H1 (cell line): ENCODE measurements around the gene BICD1. TPM values are rescaled to one million over a fixed set of nuclear protein-coding genes. Genes with fewer than 3 reads are reported as not detected.

Experiments used
- FOSL1 ChIP-seq: IDR thresholded peaks from 2 replicates; pipeline ENCODE4 v1.6.1; 2011; ENCODE audit warnings: mild to moderate bottlenecking, low read depth, low read length, moderate library complexity; ENCODE audit not compliant: insufficient read depth
- GABPA ChIP-seq: IDR thresholded peaks from 2 replicates; pipeline ENCODE4 v1.6.1; 2011; ENCODE audit warnings: mild to moderate bottlenecking, low read length, moderate library complexity, borderline replicate concordance; ENCODE audit not compliant: insufficient read depth
- ZNF274 ChIP-seq: IDR thresholded peaks from 2 replicates; pipeline ENCODE4 v1.7.0; 2012; ENCODE audit warnings: low read length, borderline replicate concordance; ENCODE audit errors: extremely low read depth
- polyA plus RNA-seq, 7 experiments: library from polyadenylated mRNA; depleted of rRNA in 3 of 7; stranded (reverse) in 5 of 7; unstranded in 2 of 7; fragments of >200 nt in 5 of 7; fragments of 200-250 nt in 2 of 7; gene quantifications; 1 replicate in 5 of 7; 2 replicates in 1 of 7; 4 replicates in 1 of 7; pipeline versions ENCODE4 v1.2.1 to v1.2.3, GENCODE V29; 2011 to 2013; ENCODE audit warnings: missing spikeins in 2 of 7, mixed read lengths in 2 of 7
- total RNA-seq: library from RNA; stranded (reverse); fragmentation: NEBNext Ultra II Directional; extraction: Animal tissue kit (Norgen Biotek cat#: 25700); gene quantifications from 2 replicates; pipeline ENCODE4 v1.2.1, GENCODE V29; 2021

The BICD1 gene
- total and polyA plus RNA-seq, 2 of the 8 experiments (the other 6 are each of a cell fraction or from before 2014, with no cell fraction given) = 34.1 to 58.4 TPM

GRCh38 chr12:32066206-32066605 lies 40.4 kb upstream of the BICD1 start (continued):
- TF ChIP-seq GABPA = no peak
- TF ChIP-seq FOSL1 = no peak
- no peak for TF ChIP-seq ZNF274
